MM.1S (cell line): ENCODE results near the gene DCLK2.

ENCODE experiments used
- EZH2 ChIP-seq: fragments of 300-600 bp; sonication (generic); optimal IDR thresholded peaks from 2 replicates; pipeline ENCODE3; 2017; ENCODE audit warnings: low read depth, mild to moderate bottlenecking, antibody characterized with exemption, low read length, mixed read lengths
- EZH2phosphoT487 ChIP-seq: fragments of 300-600 bp; sonication (generic); IDR thresholded peaks from 2 replicates; pipeline ENCODE4 v1.6.1; 2018; ENCODE audit warnings: antibody characterized with exemption, low read length
- TF ChIP-seq, protein P1 (sequence below): fragments of 300-600 bp; sonication (generic); IDR thresholded peaks from 2 replicates; pipeline ENCODE4 v1.5.1; 2016; ENCODE audit warnings: antibody characterized with exemption, low read length, mixed read lengths

DNA sequence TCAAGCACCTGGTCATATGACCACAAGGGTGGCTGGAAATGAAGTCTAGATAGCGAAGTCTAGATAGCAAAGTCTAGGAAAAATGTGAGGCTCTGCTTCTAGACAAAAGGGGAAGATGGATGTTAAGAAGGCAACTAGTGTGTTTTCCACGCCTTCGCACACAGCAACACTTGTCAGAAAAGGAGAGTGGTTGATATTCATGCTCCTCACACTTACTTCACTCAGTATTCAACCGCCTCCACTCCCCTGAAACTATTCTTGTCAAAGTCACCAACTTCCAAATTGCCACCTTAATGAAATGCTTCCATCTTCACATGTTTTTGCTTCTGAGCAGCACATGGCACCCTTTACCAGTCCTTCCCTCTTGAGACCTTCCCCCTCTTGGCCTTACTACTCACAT lies 27.7 kb upstream of the DCLK2 start:
- TF ChIP-seq, protein P1, sequence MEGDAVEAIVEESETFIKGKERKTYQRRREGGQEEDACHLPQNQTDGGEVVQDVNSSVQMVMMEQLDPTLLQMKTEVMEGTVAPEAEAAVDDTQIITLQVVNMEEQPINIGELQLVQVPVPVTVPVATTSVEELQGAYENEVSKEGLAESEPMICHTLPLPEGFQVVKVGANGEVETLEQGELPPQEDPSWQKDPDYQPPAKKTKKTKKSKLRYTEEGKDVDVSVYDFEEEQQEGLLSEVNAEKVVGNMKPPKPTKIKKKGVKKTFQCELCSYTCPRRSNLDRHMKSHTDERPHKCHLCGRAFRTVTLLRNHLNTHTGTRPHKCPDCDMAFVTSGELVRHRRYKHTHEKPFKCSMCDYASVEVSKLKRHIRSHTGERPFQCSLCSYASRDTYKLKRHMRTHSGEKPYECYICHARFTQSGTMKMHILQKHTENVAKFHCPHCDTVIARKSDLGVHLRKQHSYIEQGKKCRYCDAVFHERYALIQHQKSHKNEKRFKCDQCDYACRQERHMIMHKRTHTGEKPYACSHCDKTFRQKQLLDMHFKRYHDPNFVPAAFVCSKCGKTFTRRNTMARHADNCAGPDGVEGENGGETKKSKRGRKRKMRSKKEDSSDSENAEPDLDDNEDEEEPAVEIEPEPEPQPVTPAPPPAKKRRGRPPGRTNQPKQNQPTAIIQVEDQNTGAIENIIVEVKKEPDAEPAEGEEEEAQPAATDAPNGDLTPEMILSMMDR: no peak
- no peak for TF ChIP-seq EZH2
- no peak for TF ChIP-seq EZH2phosphoT487
